ENCODE measurements around the gene SYNRG.

The SYNRG gene

DNA sequence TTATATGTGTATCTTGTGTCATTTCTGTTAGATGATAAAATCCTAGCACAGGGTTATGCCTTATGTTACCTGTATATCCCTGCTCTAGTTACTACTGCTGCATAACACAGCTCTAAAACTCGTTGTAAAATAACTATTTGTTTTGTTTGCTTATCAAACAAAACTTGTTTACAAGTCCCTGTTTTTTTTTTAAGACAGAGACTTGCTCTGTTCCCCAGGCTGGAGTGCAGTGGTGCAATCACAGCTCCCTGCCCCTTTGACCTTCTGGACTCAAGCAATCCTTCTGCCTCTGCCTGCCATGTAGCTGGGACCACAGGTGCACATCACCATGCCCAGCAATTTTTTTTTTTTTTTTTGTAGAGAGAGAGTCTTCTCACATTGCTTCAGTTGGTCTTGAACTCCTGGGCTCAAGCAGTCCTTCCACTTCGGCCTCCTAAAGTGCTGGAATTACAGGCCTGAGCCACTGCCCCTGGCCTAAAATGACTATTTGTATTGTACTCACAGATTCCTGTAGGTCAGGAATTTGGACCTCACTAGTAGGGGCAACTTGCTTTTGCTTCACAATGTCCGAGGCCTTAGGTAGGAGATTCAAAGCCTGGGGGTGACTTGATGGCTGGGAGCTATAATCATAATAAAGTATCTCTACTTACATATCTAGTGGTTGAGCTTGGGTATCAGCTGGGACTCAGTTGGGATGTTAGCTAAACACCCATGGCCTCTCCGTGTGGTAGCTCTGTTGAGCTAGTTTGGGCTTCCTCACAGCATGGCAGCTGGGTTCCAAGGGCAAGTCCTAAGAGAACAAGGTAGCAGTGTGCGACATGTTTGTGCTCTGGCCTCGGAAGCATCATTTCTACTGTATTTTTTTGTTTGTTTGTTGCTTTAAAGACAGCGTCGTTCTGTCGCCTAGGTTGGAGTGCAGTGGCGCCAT lies 106.9 kb downstream of the SYNRG start:
- no peak for DNase-seq (ENCODE audit: low read depth, low spot score)

DNA sequence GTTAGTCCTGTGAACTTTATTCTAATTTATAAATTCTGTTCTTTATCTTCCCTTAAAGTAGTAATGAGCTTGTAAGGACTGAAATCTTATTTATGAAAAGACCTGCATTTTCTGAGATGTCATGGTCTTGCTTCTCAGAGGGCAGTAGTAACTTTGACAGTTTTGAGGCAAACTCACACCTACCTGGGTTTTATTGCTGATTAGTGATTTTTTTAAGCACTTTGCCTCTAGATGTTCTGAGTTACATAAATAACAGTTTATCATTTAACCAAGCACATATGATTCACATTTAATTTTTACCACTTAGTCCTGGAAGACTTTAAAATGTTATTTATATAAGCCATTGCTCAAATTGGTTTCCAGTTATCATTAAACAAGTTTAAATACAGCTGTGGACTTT lies 108.8 kb downstream of the SYNRG start:
- no peak for DNase-seq (ENCODE audit: low read depth, low spot score)

DNA sequence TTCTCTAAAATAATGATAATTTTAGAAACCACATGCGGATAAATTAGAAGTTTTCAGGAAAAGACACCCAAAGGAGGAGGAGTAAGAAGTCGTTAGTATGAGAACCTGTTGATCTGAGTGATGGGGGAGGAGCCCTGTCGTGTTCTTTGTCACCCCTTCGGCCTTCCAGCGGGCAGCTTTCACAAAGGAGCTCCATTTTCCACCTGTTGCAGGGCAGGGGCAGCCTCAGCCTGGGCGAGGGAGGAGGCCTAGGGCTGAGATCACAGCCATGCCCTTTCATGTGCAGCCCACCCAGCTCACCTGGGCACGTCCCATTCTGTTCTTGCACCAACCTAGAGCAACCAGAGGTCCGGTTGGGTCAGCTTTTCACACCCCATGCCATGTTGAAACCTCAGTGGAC lies 114.2 kb downstream of the SYNRG start:
- DNase-seq (ENCODE audit: low read depth, low spot score): no peak

DNA sequence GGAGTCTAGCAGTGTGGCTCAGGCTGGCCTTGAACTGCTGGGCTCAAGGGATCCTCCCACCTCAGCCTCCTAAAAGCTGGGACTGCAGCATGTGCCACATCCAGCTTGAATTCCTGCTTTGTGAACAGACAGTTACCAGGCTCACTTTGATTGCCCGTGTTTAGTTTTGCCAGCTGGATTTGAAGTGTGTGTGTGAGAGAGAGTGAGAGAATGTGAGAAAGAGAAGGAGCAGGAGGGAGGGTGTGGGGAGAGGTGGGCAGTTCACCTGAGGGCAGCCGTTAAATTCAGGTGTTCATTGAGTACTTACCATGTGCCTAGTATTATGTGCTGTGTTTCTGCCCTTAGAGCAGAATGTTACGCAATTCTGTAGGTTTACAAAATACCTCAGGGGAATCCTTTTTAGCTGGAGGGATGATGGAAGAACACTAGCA lies 114.8 kb downstream of the SYNRG start:
- no peak for DNase-seq (ENCODE audit: low read depth, low spot score)

DNA sequence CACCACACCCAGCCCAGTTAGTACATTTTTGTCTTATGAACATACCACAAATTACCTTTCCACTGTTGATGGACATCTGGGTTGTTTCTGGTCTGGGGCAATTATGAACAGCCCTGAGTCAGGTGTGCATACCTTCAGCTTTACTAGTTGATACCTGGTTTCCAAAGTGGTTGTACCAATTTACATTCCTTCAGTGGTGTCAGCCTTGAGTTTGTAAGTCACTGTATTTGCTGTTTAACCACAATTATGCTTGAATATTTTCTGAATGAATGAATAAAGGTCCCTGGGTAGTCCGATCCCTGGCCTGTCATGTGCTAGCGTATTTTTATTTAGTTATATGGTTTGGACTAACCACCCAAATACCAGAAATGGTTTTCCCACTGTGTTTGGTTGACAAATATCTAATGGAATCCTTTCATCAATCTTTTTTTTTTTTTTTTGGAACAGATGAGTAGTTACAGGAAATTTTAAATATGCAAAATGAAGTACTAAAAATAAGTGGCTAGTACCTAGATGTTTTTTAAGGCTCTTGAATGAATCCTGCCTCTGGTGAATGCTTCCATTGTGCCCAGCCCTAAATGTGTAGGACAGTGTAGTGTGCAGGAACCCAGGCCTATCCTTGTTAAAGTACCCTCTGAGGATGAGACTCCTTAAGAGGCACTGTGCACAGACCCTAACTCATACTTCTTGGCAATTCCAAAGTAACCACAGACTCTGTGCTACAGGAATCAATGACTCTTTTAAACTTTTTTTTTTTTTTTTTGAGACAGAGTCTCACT lies 115.8 kb downstream of the SYNRG start:
- DNase-seq (ENCODE audit: low read depth, low spot score): no peak

DNA sequence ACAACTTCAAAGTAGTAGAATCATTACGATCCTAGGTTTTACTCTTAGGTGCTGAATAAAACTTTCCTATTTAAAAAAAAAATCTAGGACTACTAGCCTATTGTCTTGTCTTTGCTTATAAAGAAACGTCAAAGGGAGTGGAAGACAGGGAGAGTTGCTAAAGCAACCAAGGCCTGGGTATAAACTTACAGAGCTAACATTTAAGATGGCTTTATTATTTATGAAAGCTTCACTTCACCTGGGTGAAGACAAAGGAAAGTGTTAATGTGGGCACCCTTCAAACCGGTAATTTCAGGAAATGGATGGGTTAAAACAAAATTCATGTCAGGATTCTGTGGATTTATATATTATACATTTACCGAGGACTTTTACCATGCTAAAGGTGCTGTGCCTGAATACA lies 117.1 kb downstream of the SYNRG start:
- DNase-seq (ENCODE audit: low read depth, low spot score): no peak

DNA sequence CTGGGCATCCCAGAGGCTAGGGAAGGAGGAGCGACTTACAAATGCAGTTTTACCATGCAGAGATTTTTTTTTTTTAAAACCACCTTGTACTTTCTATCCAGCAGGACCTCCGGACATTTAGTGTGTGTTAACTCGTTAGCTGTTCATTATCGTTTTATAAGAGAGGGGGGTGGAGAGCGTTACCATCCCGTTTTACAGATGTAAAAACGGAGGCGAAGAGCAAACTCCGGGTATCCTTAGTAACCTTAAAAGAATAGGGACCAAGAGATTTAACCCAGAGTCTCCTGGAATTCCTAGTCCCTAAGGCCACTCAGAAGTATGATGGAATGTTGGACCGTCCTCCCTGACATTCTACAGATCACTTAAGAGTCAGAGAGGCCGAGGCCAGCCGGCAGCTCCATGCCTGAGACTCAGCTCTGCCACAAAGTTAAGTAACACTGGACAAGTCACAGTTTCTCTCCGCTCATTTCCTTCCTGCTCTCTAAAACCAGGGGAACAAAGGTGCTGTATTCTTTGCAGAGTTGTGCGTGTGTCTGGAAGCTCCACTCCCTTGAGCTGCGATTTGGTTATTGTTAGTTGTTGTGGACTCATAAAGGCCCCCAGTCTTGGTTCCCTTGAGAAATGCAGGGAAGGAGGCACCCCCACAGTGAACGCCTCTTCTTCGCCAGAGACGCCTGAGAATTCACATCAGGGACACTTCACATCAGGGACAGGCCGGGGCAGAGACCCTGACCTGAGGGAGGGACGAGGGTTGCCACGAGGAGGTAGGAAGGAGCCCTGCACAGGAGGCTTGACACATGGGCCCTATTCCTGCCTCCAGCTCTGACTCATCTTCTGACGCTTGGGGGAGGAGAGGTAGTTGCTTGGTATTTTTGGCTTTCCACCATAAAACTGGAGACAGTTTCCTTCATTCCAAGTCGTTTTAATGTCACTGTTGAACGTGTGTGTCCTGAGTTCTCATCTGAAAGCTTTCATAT lies 118.3 kb downstream of the SYNRG start:
- no peak for DNase-seq (ENCODE audit: low read depth, low spot score)

DNA sequence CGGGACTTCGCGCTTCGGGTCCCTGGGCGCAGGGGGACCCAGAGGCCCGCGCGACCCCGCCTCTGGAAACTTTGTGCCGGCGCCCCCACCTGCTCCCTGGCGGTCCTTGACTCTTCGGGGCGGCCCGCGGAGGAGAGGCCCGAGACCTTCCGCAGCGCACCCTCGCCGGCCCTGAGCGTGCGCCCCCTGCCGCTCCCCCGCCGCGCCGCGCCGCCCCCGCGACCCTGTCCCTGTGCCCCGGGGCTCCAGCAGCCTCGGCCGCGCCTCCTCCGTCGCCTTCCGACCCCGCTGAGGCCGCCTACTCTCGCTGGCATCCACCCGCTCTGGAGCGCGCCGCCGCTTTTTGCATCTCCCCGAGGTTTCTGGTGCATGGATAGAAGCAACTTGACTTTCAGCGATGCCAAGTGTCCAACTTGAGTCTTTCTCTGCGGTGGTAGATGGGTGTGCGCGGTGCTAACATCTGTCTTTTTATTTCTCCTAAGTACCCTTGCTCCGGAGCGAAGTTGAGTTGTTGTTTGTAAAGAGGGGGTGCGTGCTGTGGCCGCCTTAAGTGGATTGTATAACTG lies 119.1 kb downstream of the SYNRG start:
- peak; percentile 40 for DNase-seq (ENCODE audit: low read depth, low spot score)

DNA sequence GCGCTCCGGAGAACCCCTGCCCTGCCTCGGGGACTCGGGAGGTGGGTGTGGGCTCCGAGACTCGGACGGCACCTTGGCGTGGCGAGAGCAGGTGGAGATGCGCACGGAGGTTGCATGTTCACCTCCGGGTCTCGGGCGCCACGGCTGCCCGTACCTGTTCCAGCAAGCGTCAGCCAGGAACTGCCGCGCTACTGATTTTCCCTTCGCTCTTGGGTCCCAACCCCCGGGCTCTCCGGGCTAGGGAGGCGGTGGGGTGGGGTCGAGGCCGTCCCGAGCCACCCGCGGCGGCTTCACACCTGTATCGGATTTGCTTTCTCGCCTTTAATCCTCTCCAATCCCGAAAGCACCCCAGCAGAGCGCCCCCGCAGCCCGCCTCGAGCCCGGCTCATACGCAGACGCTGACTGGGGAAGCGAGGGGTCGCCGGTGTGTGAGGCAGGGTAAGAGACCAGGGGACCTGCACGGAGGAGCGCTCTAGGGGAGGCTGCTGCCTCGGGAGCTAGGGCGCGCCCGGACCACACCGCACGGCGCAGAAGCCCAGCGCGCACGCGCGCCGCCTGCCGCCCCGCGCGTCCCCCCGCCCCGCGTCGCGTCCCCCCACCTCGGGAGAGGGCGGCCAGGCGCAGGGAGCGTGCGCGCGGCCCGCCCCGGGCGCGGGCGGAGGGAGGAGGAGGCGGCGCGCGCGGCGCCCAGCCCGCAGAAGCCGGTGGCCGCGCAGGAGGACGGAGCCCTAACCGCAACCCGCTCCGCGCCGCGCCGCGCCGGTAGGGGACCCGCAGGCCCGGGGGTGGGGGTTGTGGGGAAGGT lies 119.8 kb downstream of the SYNRG start, which contains the start of gene DUSP14:
DUSP14 (plus strand) TSS at position 695 of the 805 bp plus-strand sequence. CDS start 22,382 bp downstream, outside the sequence.
- DNase-seq (ENCODE audit: low read depth, low spot score): peak; percentile 46

DNA sequence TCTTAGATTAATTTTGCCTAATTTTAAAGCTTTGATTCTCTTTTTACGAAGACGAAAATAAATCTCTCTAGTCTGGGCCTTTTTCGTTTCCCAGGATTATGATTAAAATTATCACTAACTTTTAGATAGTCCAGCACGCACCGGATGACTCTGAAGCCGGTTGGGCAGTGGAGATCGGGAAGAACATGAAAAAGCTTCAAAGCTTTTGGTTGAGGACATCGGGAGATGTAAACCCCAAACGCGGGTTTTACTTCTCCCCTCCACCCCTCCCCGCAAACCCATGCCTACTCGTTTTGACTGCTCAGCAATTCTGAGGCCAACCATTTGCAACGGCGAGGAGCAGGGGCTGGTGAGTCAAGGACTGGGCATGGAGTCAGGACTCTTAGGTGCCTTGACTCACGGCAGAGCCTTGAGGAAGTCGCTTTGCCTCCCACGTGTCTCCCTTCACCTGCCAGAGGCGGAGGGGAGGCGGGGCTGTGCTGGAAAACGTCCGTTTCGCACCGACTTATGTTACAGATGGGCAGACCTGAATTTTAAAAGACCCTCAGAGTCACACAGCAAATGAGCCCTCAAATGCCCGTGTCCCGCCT lies 120.5 kb downstream of the SYNRG start:
- DNase-seq (ENCODE audit: low read depth, low spot score): peak; percentile 17

DNA sequence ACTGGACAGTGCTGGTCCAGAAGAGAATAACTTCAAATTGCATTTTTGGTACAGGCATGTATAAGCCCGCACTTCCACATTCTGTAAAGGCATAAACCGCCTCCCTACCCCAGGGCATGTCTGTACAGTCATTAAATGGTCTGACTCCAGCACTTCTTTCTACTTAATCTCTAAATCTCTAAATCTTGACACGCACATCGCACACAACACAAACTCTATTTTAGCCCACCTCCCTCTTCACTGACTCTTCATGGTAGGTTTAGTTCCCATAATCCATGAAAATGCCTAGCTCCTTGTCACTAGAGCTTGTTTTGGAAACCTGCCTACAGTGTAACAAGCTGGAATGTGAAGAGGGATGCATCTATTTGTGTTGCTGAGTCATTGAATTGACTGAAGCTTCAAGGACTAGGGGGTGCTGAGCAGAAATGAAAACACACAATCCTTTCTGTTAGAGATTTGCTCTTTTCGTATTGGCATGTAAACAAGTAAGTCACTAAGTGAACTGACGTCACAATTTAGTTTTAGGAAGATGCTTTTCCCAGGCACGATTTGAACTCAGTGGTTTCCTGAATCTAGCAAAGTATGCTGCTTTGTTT lies 121.1 kb downstream of the SYNRG start:
- no peak for DNase-seq (ENCODE audit: low read depth, low spot score)

DNA sequence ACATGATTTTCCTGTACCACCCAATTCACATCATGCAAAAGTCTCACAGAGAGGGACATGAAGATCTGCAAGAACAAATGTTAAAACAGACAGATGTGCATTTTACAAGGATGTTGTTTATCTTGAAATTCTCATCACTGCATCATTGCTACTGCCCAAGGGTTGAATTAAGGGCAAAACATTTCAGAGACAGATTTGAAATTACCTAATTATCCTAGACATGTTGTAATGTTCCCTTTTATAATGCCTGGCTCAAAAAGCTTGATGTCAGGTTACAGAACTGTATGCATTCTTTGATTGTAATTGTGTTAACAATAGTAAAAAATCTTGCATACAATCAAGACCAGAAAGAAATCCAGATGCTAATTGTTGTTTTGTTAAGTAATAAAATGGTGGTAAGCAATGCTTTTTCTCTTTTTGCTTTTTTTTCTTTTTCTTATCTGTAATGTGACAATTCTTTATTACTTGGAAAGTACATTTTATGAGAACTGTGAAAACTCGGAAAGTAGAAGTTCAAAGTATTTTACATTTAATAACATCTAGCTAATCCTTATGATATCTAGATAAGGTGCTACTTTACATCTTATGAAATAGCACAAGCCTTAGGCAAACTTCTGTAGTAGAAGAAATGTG lies 123.2 kb downstream of the SYNRG start:
- DNase-seq (ENCODE audit: low read depth, low spot score): no peak

DNA sequence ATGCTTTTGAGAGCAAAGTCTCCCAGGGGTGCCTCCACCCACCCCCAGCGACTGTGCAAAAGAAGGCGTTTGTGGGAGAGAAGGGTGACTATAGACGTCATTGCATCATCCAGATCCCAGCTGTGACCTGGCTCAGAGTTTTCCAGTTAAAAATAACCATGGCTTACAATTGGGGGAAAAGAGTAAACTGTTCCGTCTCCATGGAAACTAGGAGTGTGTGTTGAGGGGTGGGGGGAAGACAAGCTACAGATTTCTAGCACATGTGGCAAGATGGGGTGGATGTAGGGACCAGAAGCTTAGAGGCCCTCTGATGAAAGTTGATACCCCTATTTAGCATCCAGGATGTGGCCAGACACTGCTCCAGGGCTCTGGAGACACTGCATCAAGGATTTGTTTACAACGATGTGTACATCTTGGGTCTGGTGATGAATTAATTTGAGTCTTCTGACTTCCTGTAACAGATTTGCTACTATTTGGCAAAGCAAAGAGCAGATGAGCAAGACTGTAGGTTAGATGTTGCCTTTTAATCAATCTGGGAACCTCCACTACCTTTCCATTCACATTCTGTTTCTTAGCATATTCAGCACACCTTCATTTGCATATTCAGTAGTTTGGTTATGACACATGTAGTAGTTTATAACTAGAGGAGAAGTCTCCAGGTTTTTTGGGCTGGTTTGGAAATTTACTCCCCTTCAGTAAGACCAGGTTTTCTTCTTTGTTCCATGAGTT lies 125.7 kb downstream of the SYNRG start:
- DNase-seq (ENCODE audit: low read depth, low spot score): no peak

DNA sequence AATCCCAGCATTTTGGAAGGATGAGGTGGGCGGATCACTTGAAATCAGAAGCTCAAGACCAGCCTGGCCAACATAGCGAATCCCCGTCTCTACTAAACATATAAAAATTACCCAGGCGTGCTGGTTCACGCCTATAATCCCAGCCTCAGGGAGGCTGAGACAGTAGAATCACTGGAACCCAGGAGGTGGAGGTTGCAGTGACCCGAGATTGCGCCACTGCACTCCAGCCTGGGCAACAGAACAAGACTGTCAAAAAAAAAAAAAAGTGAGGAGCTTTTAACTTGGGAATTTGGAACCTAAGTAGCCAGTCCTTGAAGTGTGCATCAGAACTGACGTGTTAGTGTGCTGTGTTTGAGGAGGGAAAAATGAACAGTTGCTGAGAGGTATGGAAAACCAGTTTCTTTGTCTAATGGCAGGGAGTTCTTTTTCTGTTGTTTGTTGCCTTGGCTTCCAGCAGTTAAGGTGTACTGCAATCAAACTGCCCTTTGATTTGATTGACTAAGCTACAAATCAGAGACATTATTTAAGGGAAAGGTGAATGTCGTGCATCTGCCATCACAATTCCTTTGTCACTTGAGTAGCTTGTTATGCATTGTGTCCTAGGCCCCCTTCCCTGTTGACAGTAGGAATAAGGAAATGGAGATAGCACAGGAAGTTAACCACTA lies 128.1 kb downstream of the SYNRG start:
- DNase-seq (ENCODE audit: low read depth, low spot score): no peak

DNA sequence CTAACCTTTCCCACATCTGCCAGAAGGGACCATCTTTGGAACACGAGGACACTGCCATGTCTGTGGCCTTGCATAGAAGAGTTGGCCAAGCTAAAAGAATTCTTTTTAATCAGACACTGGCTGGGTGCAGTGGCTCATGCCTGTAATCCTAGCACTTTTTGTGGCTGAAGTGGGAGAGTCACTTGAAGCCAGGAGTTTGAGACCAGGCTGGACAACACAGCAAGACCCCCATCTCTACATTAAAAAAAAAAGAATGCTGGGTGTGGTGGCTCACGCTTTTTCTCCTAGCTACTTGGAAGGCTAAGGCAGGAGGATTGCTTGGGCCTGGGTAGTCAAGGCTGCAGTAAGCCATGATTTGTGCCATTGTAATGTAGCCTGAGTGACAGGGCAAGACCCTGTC lies 128.8 kb downstream of the SYNRG start:
- no peak for DNase-seq (ENCODE audit: low read depth, low spot score)

DNA sequence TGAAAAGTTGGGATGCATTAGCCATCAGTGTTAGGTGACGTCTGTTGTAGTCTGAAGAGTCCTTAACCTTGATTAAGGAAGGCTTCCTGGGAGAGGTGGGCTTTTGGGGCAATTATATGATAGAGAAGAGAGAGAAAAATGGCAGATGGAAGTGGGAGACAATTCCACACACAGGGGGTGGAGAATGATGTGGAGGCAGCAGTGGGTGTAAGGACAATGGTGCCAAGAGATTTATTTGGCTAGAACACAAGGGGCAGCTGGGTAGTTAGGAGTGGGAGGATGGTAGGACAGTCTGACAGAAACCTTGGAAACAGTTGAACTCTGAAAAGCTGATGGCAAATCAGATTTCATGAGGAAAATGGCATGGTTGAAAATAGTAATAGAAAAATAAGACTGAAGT lies 130.2 kb downstream of the SYNRG start:
- no peak for DNase-seq (ENCODE audit: low read depth, low spot score)

DNA sequence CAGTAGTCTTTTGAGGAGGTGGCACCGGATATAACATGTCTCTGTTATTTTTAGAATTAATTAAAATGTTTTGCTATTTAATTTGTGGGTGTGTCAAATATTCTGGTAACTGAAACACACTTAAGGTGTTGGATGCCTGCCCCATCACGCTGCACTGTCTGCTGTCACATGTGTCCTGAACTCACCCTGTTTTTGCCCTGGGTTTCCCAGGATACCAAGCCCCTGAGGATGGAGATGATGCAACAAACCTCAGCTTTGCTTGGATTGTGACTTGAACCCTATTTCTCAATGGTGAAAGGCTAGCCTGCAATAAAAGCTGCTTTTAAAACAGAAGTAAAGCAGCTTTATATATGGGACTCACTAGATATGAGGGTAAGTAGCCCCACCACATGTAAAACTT lies 131.0 kb downstream of the SYNRG start:
- DNase-seq (ENCODE audit: low read depth, low spot score): no peak
